Suprapubic skin (tissue), 3 donors: Measurements from ENCODE around the gene PROX2.

Experiments used
- CTCF ChIP-seq, 2 donors: fragments of 200-600 bp in 1 of 2; fragments of 450-650 bp in 1 of 2; sonication (generic) in 1 of 2; IDR thresholded peaks; one replicate each; pipeline ENCODE4 v1.5.1; 2016 to 2019; ENCODE audit warnings: antibody characterized with exemption in 2 of 2, mild to moderate bottlenecking in 1 of 2, moderate library complexity in 1 of 2
- POLR2A ChIP-seq, 2 donors: fragments of 450-650 bp; IDR thresholded peaks; one replicate each; pipeline ENCODE4 v1.6.1; 2017; ENCODE audit warnings: antibody characterized with exemption in 2 of 2, mild to moderate bottlenecking in 2 of 2, moderate library complexity in 2 of 2

DNA sequence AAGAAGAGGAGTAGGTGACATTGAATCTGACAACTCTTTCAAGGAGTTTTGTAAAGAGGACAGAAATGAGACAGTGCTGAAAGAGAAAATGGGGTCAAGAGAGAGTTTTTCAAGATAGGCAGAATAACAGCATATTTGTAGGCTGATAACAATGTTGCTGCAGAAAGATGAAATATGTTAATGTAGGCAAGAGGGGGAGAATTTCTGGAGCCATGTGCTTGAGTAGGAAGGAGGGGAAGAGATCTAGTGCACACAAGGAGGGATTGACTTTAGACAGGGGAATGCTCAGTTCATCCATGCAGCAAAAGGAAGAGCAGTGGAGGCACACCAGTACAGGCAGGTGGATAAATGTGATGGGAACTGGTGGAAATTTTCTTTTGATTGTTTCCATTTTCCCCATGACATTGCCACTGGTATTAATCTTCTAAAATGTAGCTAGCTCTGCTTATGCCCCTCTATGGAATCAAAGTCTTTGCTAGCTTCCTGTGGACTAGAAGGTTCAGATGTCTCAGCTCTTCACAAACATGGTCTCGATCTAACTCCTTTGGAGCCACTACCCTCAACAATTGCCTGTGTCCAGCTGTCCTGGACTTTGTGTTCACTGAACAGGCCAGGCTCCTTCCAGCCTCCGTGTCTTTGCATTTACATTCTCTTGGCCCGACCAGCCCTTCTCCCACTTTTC, 9.1 kb downstream of the PROX2 start:
- TF ChIP-seq CTCF (IDR thresholded peaks at IDR 0.05) (no peak), POLR2A (IDR thresholded peaks at IDR 0.05) (no peak)
